HL-60 (cell line): ENCODE measurements around the gene STAMBP.
A peak's percentile ranks its signal among the peaks of the same experiment; 100 is the strongest.
"Not testable (repeated sequence)": the region's sequence is repeated elsewhere in the genome, so short reads cannot be mapped to it uniquely, and the experiment has no call there.

Experiments used
- DNase-seq, 2 experiments: peaks; one replicate each; pipeline ENCODE4 v3.0.0-alpha.2; 2010 to 2020; ENCODE audit warnings: low read depth in 1 of 2, low spot score in 1 of 2
- H3K27ac ChIP-seq: fragments of 250-450 bp; sonication (Bioruptor Pico); replicated peaks from 2 replicates; pipeline ENCODE4 v1.5.1; 2020; ENCODE audit warnings: mild to moderate bottlenecking, moderate library complexity
- H3K27me3 ChIP-seq: fragments of 250-450 bp; sonication (Bioruptor Pico); 2 replicates; pipeline ENCODE4 v1.5.1; 2021; ENCODE audit warnings: mild to moderate bottlenecking, moderate library complexity; ENCODE audit not compliant: insufficient read depth, poor library complexity, severe bottlenecking
- H3K4me3 ChIP-seq: replicated peaks from 2 replicates; pipeline ENCODE4 v1.5.1; 2011; ENCODE audit warnings: mild to moderate bottlenecking, control low read depth, low read length; ENCODE audit not compliant: insufficient read depth
- GABPA ChIP-seq: IDR thresholded peaks from 2 replicates; pipeline ENCODE4 v1.6.1; 2012; ENCODE audit warnings: low read depth
- POLR2AphosphoS5 ChIP-seq: IDR thresholded peaks from 2 replicates; pipeline ENCODE4 v1.6.1; 2012; ENCODE audit warnings: low read depth
- SPI1 ChIP-seq: IDR thresholded peaks from 2 replicates; pipeline ENCODE4 v1.6.1; 2012; ENCODE audit warnings: low read depth, mild to moderate bottlenecking, borderline replicate concordance
- long read RNA-seq: library from polyadenylated mRNA; unstranded; transcript quantifications from one replicate; pipeline ENCODE4 v2.0.0, GENCODE V29; 2020
- TF ChIP-seq, protein P1 (sequence below): IDR thresholded peaks from 2 replicates; pipeline ENCODE4 v1.6.1; 2012; ENCODE audit warnings: low read depth; ENCODE audit not compliant: insufficient replicate concordance
- TF ChIP-seq, protein P2 (sequence below): IDR thresholded peaks from one replicate; pipeline ENCODE4 v1.5.1; 2011; ENCODE audit warnings: low read length, control low read depth, inconsistent platforms; ENCODE audit not compliant: insufficient read depth

STAMBP gene
- long read RNA-seq, full-length matches to known transcripts = 89 of 137 reads
- long read RNA-seq, partial matches to known transcripts = 10 of 137 reads
- long read RNA-seq, other reads (novel, unspliced or antisense) = 38 of 137 reads

DNA sequence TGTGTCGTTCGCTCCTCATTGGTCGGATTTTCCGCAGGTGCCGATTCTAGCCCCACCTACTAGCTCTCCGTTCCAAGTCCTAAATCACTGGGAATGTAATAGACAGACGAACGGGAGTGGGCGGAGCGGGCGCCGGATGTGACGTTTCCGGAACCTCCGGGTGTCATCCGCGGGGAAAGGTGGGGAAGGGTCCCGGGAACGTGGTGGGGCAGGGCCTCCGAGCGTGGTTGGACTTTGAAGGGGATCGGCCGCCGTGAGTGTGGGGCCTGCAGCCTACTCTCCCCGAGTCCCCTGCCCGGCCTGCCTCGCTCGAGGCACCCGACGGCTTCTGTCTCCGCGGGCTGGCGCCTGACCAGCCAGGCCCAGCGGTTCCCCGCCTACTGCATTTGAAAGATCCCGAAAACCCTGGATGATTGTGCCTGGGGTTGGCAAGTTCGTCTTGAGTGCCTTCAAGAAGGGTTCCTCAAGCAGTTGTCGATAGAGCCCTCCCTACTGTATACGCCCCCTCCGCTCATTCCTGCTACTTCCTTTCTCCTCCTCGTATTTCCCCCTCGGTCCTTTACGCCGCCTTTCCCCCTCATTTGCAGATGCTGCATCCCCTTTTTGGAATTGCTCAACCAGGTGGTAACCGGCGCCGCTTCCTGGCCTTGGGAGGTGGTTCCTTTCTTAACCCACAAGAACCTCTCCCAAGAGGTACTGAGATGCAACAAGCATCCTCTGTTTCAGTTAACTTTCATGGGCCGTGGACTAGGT is at the start of gene STAMBP:
STAMBP (plus strand) TSS at position 144 of the 753 bp plus-strand sequence. CDS start 1,896 bp downstream, outside the sequence.
- DNase-seq = peak; percentile 93 to 97
- Histone ChIP-seq H3K27ac (peak within 1 kb of the TSS; percentile 78), H3K4me3 (peak within 1 kb of the TSS; percentile 74), H3K27me3 (no peaks in the 10 kb centered on the region)
- TF ChIP-seq SPI1 (peak; percentile 50; the same call in 1 of the 2 replicates), POLR2AphosphoS5 (peak; percentile 64; the same call in 1 of the 2 replicates), GABPA (peak; percentile 81)
- TF ChIP-seq, protein P1, sequence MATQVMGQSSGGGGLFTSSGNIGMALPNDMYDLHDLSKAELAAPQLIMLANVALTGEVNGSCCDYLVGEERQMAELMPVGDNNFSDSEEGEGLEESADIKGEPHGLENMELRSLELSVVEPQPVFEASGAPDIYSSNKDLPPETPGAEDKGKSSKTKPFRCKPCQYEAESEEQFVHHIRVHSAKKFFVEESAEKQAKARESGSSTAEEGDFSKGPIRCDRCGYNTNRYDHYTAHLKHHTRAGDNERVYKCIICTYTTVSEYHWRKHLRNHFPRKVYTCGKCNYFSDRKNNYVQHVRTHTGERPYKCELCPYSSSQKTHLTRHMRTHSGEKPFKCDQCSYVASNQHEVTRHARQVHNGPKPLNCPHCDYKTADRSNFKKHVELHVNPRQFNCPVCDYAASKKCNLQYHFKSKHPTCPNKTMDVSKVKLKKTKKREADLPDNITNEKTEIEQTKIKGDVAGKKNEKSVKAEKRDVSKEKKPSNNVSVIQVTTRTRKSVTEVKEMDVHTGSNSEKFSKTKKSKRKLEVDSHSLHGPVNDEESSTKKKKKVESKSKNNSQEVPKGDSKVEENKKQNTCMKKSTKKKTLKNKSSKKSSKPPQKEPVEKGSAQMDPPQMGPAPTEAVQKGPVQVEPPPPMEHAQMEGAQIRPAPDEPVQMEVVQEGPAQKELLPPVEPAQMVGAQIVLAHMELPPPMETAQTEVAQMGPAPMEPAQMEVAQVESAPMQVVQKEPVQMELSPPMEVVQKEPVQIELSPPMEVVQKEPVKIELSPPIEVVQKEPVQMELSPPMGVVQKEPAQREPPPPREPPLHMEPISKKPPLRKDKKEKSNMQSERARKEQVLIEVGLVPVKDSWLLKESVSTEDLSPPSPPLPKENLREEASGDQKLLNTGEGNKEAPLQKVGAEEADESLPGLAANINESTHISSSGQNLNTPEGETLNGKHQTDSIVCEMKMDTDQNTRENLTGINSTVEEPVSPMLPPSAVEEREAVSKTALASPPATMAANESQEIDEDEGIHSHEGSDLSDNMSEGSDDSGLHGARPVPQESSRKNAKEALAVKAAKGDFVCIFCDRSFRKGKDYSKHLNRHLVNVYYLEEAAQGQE = no peak
- TF ChIP-seq, protein P2, sequence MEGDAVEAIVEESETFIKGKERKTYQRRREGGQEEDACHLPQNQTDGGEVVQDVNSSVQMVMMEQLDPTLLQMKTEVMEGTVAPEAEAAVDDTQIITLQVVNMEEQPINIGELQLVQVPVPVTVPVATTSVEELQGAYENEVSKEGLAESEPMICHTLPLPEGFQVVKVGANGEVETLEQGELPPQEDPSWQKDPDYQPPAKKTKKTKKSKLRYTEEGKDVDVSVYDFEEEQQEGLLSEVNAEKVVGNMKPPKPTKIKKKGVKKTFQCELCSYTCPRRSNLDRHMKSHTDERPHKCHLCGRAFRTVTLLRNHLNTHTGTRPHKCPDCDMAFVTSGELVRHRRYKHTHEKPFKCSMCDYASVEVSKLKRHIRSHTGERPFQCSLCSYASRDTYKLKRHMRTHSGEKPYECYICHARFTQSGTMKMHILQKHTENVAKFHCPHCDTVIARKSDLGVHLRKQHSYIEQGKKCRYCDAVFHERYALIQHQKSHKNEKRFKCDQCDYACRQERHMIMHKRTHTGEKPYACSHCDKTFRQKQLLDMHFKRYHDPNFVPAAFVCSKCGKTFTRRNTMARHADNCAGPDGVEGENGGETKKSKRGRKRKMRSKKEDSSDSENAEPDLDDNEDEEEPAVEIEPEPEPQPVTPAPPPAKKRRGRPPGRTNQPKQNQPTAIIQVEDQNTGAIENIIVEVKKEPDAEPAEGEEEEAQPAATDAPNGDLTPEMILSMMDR = no peak

DNA sequence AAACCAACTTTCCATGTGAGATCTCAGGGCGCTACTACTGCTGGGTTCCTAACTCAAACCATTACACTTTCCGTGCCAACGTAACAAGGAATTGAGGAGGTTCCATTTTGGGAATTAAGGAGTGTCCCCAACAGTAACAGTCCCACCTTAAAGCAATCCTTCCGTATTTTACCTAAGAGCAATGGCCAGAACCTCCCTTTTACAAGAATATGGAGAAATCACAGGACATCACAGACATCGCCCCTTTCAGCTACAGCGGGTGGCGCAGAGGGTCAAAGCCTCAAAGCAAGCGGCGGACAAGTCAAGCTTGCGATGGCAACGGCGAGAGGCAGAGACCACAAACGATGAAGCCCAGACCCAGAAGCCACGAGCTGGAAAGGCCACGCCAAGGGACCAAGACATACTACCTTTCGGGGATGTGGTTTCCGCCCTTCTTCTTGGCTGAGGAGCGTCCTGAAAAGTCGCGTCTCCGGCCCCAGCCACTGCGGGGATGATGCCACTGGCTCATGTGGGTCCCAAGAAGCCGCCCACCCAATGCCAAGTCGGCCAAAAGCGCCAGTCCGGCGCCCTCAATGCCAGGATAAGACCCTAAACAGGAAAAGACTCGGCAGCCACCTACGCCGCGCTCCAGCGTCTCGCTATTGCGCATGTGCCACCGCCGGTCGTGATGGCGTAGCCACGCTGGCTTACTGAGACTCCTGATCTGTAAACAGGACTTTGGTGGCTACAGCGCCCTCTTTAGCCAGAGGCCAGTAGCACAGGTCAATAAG is 49.1 kb upstream of the STAMBP start, which contains the start of gene DUSP11:
DUSP11 (minus strand) TSS at position 637 of the 770 bp plus-strand sequence; CDS start at position 508, 129 bp downstream.
- TF ChIP-seq, protein P1 = no peak
- TF ChIP-seq SPI1 (no peak), GABPA (no peak), POLR2AphosphoS5 (peak; percentile 75; the same call in 1 of the 2 replicates)
- TF ChIP-seq, protein P2 = peak; percentile 87
- H3K27ac ChIP-seq = peak within 1 kb of the TSS; percentile 73
- H3K4me3 ChIP-seq = peak within 1 kb of the TSS; percentile 86
- DNase-seq = peak; percentile 84 to 97
- no peaks in the 10 kb centered on the region for H3K27me3 ChIP-seq

DNA sequence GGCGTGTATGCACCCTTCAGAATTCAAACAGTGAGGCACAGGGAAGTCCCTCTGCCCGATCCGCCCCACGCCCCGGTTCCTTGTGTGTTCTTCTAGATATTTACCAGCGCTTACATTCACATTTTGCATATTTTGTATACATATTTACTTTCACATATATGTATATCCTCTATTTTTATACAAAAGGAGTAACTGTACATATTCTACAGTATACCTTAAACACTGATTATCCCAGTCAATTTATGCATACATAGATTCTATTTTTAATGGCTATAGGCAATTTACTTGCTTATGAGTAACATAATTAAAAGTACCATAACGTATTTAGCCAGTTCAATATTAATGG is 48.6 kb upstream of the STAMBP start:
- Histone ChIP-seq H3K27ac (no peak overlapping the region), H3K4me3 (no peak overlapping the region; the same call in 1 of the 2 replicates), H3K27me3 (no peaks in the 10 kb centered on the region)
- no peak for DNase-seq
- TF ChIP-seq, protein P2 = no peak
- TF ChIP-seq POLR2AphosphoS5 = no peak
- TF ChIP-seq SPI1 = no peak
- TF ChIP-seq GABPA = no peak
- TF ChIP-seq, protein P1 = no peak

DNA sequence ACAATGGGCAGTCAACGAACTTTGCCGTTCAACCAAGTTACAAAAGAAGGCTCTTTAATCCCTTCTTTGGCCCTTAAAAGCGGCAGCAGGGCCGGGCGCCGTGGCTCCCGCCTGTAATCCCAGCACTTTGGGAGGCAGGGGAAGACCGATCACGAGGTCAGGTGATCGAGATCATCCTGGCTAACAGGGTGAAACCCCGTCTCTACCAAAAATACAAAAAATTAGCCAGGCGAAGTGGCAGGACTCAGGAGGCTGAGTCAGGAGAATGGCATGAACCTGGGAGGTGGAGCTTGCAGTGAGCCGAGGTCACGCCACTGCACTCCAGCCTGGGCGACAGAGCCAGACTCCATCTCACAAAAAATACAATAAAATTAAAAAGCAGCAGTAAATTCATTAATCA is 45.4 kb upstream of the STAMBP start:
- not testable (repeated sequence) for DNase-seq, H3K27ac ChIP-seq, H3K27me3 ChIP-seq, H3K4me3 ChIP-seq

DNA sequence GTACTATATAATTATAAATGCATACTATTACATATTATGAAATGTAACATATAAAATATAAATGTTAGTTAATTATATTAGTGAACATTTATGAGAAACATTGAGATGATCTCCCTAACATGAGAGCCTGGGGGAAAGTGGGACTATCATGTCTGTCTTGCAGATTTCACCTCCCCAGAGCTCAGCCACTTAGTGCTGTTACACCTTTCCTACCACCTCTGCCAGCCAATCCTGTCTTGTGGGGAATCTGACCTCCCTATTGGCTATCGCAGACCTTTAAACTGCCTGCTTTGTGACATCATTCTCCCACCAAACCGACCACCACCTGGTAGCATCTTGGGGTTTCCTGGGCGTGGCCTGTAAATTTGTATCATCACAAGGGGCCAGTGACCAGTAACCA is 44.9 kb upstream of the STAMBP start, which contains the start of gene C2orf78:
C2orf78 (plus strand) TSS at position 301 of the 400 bp plus-strand sequence. CDS start 127 bp downstream, outside the sequence.
- DNase-seq, H3K4me3 ChIP-seq, H3K27me3 ChIP-seq, H3K27ac ChIP-seq: not testable (repeated sequence)
